GM19238 (cell line): ENCODE data around the gene RPS27L.

Experiments
- DNase-seq: peaks from one replicate; pipeline ENCODE4 v3.0.0; 2011; ENCODE audit warnings: low spot score; ENCODE audit not compliant: insufficient read length

RPS27L gene

GRCh38 chr15:63157118-63157843 is at the start of gene RPS27L:
RPS27L (minus strand) TSS chr15:63157477; CDS start chr15:63157405, 72 bp downstream.
- DNase-seq: peak; percentile 88

GRCh38 chr15:63206079-63206478 is 48.8 kb upstream of the RPS27L start:
- DNase-seq: no peak

- no peak for DNase-seq
These were observed 46.3 kb upstream of the RPS27L start for GRCh38 chr15:63203451-63204090.

GRCh38 chr15:63202861-63203260 is 45.6 kb upstream of the RPS27L start:
- no peak for DNase-seq

GRCh38 chr15:63200464-63201249 is 43.4 kb upstream of the RPS27L start:
- no peak for DNase-seq

- no peak for DNase-seq
These were observed 41.3 kb upstream of the RPS27L start for GRCh38 chr15:63198371-63199250.

- DNase-seq: no peak
These were observed 40.3 kb upstream of the RPS27L start for GRCh38 chr15:63197626-63198025.

- no peak for DNase-seq
These were observed 39.6 kb upstream of the RPS27L start for GRCh38 chr15:63196842-63197241.

GRCh38 chr15:63195569-63196015 is 38.3 kb upstream of the RPS27L start:
- DNase-seq: no peak

- DNase-seq: no peak
These were observed 37.7 kb upstream of the RPS27L start for GRCh38 chr15:63194880-63195568.

GRCh38 chr15:63194302-63194701 is 37.0 kb upstream of the RPS27L start:
- no peak for DNase-seq

- DNase-seq: no peak
These were observed 35.4 kb upstream of the RPS27L start for GRCh38 chr15:63192619-63193206.

- no peak for DNase-seq
These were observed 34.8 kb upstream of the RPS27L start for GRCh38 chr15:63191895-63192618.

GRCh38 chr15:63190769-63191649 is 33.7 kb upstream of the RPS27L start:
- DNase-seq: no peak

- DNase-seq: no peak
These were observed 32.9 kb upstream of the RPS27L start for GRCh38 chr15:63189941-63190768.

GRCh38 chr15:63188926-63189871 is 31.9 kb upstream of the RPS27L start, which contains the start of gene RAB8B:
RAB8B (plus strand) TSS chr15:63189606; CDS start chr15:63189625, 19 bp downstream.
- peak; percentile 72 for DNase-seq
